IMR-90 (cell line): ENCODE measurements around the gene HCFC1R1.

Source experiments
- CEBPB ChIP-seq: IDR thresholded peaks from 2 replicates; pipeline ENCODE4 v1.6.1; 2012; ENCODE audit warnings: low read depth, low read length, improper control_type of control experiment
- MAZ ChIP-seq: IDR thresholded peaks from 2 replicates; pipeline ENCODE4 v1.6.1; 2012; ENCODE audit warnings: low read depth, mild to moderate bottlenecking, low read length, improper control_type of control experiment, moderate library complexity, borderline replicate concordance
- POLR2A ChIP-seq: IDR thresholded peaks from 2 replicates; pipeline ENCODE4 v1.6.1; 2012; ENCODE audit warnings: mild to moderate bottlenecking, low read depth, low read length
- RAD21 ChIP-seq: IDR thresholded peaks from 2 replicates; pipeline ENCODE4 v1.6.1; 2012; ENCODE audit warnings: low read length, improper control_type of control experiment
- RFX5 ChIP-seq: IDR thresholded peaks from 2 replicates; pipeline ENCODE4 v1.8.0; 2012; ENCODE audit warnings: low read depth, mild to moderate bottlenecking, low read length, moderate library complexity
- TF ChIP-seq, protein P1 (sequence below): conservative IDR thresholded peaks from 2 replicates; pipeline ENCODE4 v1.5.1; 2012; ENCODE audit warnings: mild to moderate bottlenecking, low read depth, low read length, improper control_type of control experiment

DNA sequence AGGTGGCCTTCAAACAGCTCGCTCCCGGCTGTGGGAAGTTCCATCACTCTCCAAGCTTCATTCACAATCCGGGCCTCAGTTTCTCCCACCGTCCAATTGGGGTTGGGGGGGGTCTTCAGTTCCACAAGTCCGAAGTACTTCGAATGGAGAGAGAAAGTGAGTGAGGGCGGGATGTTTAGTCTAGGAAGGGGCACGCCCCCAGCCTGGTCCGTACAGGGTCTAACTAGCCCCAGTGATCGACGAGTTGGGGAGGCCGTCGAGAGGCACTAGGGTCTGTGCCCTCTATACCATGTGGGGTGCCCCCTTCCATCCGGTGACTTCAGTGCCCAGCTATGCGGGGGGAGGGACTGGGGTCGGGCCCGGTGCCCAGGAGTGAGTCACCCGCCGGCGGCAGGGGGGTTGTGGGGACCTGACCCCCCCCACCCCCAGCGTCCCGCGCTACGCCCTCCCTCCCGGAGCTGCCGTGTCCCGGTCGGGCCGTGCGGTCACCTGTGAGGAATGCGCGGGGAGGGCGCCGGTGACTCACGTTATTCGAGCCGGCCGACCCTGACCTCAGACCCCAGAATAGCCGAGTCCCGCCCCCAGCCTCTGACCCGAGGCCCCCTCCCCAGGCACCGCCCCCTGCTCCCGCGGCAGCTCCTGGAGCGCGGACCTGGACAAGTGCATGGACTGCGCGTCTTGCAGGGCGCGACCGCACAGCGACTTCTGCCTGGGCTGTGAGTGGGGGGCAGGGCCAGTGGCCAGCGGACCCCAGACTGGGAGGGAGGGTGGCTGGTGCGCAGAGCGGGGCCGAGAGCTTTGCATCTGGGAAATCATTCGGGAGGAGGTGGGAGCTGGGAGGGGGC lies 2.9 kb downstream of the HCFC1R1 start:
- TF ChIP-seq RFX5, result no peak
- TF ChIP-seq, protein P1, sequence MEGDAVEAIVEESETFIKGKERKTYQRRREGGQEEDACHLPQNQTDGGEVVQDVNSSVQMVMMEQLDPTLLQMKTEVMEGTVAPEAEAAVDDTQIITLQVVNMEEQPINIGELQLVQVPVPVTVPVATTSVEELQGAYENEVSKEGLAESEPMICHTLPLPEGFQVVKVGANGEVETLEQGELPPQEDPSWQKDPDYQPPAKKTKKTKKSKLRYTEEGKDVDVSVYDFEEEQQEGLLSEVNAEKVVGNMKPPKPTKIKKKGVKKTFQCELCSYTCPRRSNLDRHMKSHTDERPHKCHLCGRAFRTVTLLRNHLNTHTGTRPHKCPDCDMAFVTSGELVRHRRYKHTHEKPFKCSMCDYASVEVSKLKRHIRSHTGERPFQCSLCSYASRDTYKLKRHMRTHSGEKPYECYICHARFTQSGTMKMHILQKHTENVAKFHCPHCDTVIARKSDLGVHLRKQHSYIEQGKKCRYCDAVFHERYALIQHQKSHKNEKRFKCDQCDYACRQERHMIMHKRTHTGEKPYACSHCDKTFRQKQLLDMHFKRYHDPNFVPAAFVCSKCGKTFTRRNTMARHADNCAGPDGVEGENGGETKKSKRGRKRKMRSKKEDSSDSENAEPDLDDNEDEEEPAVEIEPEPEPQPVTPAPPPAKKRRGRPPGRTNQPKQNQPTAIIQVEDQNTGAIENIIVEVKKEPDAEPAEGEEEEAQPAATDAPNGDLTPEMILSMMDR, result no peak
- peak; percentile 34 for TF ChIP-seq POLR2A
- peak; percentile 81 for TF ChIP-seq MAZ
- TF ChIP-seq CEBPB, result no peak
- TF ChIP-seq RAD21, result no peak
